ENCODE data around the gene CDC14B. TPM values are rescaled to one million over a fixed set of nuclear protein-coding genes. Genes with fewer than 3 reads are reported as not detected.

Gene CDC14B
- total RNA-seq, 6 experiments from 2014 or later = 13.7 to 38.0 (median 25.7) TPM

DNA sequence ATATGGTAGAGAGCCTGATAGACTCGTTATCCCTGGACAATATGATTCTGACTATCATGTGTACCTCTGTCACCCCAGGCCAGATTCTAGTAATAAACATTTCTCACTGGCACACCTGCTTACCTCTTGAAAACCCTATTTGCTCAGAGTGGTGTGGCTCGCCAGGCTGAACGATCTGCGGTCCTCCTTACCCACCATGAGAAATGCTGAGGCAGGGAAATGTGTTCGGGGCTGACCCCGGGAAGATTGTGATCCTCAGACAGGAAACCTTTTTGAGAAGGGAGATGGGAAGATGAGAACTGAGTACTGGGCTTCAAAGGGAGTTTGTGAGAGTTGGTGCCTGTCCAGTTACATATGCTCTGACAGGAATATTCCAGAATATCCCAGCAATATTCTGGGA, 46.1 kb upstream of the CDC14B start:
- Histone ChIP-seq H3K27me3 (no peaks in the 10 kb centered on the region), H3K9me3 (no peaks in the 10 kb centered on the region), H3K27ac (no peak overlapping the region), H3K4me1 (no peaks in the 10 kb centered on the region), H3K36me3 (no peaks in the 10 kb centered on the region), H3K4me3 (no peak overlapping the region)
- no peak for DNase-seq
- no peak for ATAC-seq
- intact Hi-C loops (cut with DNase I) = loop anchor here (5.0 to 10.0 kb wide), 3 partner anchors 221 to 341 kb away; no protein-coding TSS in a partner anchor
- 69% methylated on average over 5 of the region's 6 CpGs for WGBS (ENCODE audit: insufficient coverage, low coverage, low lambda C conversion rate, missing lambda C conversion rate)
- TF ChIP-seq, protein P1, sequence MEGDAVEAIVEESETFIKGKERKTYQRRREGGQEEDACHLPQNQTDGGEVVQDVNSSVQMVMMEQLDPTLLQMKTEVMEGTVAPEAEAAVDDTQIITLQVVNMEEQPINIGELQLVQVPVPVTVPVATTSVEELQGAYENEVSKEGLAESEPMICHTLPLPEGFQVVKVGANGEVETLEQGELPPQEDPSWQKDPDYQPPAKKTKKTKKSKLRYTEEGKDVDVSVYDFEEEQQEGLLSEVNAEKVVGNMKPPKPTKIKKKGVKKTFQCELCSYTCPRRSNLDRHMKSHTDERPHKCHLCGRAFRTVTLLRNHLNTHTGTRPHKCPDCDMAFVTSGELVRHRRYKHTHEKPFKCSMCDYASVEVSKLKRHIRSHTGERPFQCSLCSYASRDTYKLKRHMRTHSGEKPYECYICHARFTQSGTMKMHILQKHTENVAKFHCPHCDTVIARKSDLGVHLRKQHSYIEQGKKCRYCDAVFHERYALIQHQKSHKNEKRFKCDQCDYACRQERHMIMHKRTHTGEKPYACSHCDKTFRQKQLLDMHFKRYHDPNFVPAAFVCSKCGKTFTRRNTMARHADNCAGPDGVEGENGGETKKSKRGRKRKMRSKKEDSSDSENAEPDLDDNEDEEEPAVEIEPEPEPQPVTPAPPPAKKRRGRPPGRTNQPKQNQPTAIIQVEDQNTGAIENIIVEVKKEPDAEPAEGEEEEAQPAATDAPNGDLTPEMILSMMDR (IDR thresholded peaks at IDR 0.05) = no peak
- no peak for TF ChIP-seq POLR2A (IDR thresholded peaks at IDR 0.05)

DNA sequence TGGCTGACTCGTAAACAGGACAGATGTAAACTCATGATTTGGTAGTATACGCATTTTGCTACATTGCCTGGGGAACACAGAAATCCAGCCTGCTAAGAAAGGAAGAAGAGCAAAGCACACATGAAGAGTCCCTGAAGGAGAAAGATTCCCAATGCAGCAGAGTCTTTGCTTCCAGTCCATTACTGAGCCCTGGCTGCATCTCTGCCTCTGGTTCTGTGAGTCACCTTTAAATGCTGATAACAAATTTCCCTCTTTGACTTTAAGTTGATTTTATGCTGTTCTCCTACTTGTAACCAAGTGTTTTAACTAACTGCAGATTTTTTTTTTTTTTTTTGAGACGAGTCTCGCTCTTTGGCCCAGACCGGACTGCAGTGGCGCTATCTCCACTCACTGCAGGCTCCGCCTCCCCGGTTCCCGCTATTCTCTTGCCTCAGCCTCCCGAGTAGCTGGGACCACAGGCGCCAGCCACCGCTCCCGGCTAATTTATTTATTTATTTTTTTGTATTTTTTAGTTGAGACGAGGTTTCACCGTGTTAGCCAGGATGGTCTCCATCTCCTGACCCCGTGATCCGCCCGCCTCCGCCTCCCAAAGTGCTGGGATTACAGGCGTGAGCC, 44.0 kb upstream of the CDC14B start:
- 92% methylated on average over 17 of the region's 20 CpGs for WGBS (ENCODE audit: insufficient coverage, low coverage, low lambda C conversion rate, missing lambda C conversion rate)
- ATAC-seq (no peak), DNase-seq (no peak)
- Histone ChIP-seq H3K9me3 (no peaks in the 10 kb centered on the region), H3K4me1 (no peaks in the 10 kb centered on the region), H3K36me3 (no peaks in the 10 kb centered on the region), H3K4me3 (no peak overlapping the region), H3K27me3 (no peaks in the 10 kb centered on the region), H3K27ac (no peak overlapping the region)
- intact Hi-C loops (cut with DNase I) = loop anchor here (10.0 kb wide), 2 partner anchors 219 to 339 kb away; no protein-coding TSS in a partner anchor
- TF ChIP-seq POLR2A (IDR thresholded peaks at IDR 0.05) = no peak
- TF ChIP-seq, protein P1 (IDR thresholded peaks at IDR 0.05) = no peak

DNA sequence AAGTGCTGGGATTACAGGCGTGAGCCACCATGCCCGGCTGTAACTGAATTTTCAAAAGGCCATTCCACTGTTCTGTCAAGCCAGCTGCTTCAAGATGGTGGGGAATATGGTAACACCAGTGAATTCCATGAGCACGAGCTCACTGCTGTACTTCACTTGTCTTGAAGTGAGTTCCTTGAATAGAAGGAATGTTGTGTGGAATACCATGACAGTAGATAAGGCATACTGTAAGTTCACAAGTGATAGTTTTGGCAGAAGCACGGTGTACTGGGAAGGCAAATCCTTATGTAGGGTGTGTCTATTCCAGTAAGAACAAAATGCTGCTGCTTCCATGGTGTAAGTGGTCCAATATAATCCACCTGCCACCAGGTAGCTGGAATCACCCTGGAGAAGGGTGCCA, 42.1 kb upstream of the CDC14B start:
- intact Hi-C loops (cut with DNase I) = loop anchor here (10.0 kb wide), 2 partner anchors 217 to 337 kb away; no protein-coding TSS in a partner anchor
- ATAC-seq (no peak), DNase-seq (no peak)
- no peaks in the 10 kb centered on the region for H3K27me3 ChIP-seq
- H3K27ac ChIP-seq = no peak overlapping the region
- no peak overlapping the region for H3K4me3 ChIP-seq
- no peaks in the 10 kb centered on the region for H3K9me3 ChIP-seq
- TF ChIP-seq, protein P1 (IDR thresholded peaks at IDR 0.05) = no peak
- no peak for TF ChIP-seq POLR2A (IDR thresholded peaks at IDR 0.05)
- H3K36me3 ChIP-seq = no peaks in the 10 kb centered on the region
- H3K4me1 ChIP-seq = no peaks in the 10 kb centered on the region
- 79% methylated on average over 2 of the region's 4 CpGs for WGBS (ENCODE audit: insufficient coverage, low coverage, low lambda C conversion rate, missing lambda C conversion rate)

DNA sequence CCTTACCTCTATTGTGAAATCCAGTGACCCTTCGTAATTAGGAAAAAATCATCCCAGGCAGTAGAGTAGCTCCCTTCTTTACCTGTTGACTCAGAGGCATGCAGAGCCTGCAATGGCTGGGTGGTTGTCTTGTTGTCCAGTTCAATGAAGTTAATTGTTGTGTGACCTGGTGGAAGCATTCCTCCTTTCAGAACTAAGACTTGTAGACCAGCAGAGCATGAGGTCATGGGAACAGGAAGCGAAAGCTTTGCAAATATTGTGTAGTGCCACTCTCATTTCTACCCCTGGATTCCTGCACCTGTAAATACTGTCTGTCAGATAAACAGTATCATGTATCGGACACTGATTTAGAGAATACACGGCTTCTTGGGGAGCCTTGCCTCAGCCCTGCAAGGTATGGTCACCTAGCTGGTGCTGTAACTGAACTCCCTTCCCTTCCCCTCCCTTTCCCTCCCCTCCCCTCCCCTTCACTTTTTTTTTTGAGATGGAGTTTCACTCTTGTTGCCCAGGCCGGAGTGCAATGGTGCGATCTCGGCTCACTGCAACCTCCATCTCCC, 41.1 kb upstream of the CDC14B start:
- no peak overlapping the region for H3K27ac ChIP-seq
- H3K36me3 ChIP-seq = no peaks in the 10 kb centered on the region
- H3K9me3 ChIP-seq = no peaks in the 10 kb centered on the region
- no peak overlapping the region for H3K4me3 ChIP-seq
- H3K4me1 ChIP-seq = no peaks in the 10 kb centered on the region
- H3K27me3 ChIP-seq = no peaks in the 10 kb centered on the region
- intact Hi-C loops (cut with DNase I) = loop anchor here (10.0 kb wide), 2 partner anchors 216 to 336 kb away; no protein-coding TSS in a partner anchor
- TF ChIP-seq POLR2A (IDR thresholded peaks at IDR 0.05) = no peak
- TF ChIP-seq, protein P1 (IDR thresholded peaks at IDR 0.05) = no peak
- WGBS (ENCODE audit: insufficient coverage, low coverage, low lambda C conversion rate, missing lambda C conversion rate) = 93% methylated on average over 4 of the region's 7 CpGs
- ATAC-seq = no peak
- DNase-seq = no peak
